ENCODE measurements around the gene DLX4. TPM values are rescaled to one million over a fixed set of nuclear protein-coding genes. Genes with fewer than 3 reads are reported as not detected.

The DLX4 gene
- total and polyA plus RNA-seq, 8 donors, result 0.76 to 2.6 (median 1.5) TPM

DNA sequence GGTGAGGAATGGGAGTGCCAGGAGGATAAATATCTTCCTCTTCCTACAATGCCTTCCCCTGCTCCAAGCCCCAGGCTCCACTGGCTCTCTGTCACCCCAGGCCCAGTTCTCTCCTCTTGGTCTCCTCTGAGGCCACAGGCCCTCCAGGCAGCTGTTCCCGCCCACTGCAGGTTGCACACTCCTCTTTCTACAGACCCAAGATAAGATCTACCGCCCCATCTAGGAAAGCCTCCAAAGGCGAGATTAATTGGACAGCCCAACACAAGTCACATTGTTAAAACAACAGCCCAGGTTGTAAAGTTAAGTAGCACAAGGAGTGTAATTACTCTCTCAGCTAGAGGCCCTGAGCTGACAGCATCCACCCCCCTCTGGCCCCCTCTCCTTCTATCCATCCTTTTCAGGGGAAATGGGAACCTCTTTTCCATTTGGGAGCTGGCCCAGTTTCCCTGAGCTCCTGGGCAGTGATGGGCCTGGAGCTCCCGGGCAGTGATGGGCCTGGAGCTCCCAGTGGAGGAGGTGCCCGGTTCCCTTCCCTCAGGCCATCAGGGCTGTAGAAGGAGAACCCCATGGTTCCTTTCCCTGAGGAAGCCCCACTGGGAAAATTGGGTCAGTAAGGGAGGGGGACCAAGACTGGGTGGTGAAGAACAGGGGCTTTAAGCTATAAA is 7.3 kb downstream of the DLX4 start:
- TF ChIP-seq, protein P1, sequence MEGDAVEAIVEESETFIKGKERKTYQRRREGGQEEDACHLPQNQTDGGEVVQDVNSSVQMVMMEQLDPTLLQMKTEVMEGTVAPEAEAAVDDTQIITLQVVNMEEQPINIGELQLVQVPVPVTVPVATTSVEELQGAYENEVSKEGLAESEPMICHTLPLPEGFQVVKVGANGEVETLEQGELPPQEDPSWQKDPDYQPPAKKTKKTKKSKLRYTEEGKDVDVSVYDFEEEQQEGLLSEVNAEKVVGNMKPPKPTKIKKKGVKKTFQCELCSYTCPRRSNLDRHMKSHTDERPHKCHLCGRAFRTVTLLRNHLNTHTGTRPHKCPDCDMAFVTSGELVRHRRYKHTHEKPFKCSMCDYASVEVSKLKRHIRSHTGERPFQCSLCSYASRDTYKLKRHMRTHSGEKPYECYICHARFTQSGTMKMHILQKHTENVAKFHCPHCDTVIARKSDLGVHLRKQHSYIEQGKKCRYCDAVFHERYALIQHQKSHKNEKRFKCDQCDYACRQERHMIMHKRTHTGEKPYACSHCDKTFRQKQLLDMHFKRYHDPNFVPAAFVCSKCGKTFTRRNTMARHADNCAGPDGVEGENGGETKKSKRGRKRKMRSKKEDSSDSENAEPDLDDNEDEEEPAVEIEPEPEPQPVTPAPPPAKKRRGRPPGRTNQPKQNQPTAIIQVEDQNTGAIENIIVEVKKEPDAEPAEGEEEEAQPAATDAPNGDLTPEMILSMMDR (IDR thresholded peaks at IDR 0.05), result no peak
- Histone ChIP-seq H3K9me3 (no peaks in the 10 kb centered on the region), H3K4me1 (peaks cover 12 to 13% of the 10 kb centered on the region in 2 donors), H3K27me3 (peaks cover 29 to 99% of the 10 kb centered on the region in 2 donors), H3K4me3 (no peak overlapping the region), H3K36me3 (no peaks in the 10 kb centered on the region), H3K27ac (no peak overlapping the region)
- no peak for ATAC-seq
- intact Hi-C loops (cut with DNase I), result no loop called here
- DNase-seq, result no peak

DNA sequence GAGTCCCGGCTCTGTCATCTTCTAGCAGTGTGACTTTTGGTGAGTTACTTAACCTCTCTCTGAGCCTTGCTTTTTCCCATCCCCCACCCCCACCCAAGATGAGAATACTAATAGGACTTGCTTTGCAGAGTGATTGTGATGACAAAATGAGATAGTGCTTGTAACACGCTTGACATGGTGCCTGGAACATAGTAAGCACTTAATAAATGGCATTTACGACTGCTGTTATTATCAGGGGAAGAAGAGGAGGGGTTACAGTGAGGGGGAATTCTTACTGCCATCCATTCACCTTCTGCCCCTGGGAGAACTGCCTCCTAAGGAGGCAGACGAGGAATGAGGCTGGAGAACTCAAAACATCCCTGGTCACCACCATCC is 7.8 kb downstream of the DLX4 start:
- Histone ChIP-seq H3K9me3 (no peaks in the 10 kb centered on the region), H3K27me3 (peaks cover 24 to 99% of the 10 kb centered on the region in 2 donors), H3K36me3 (no peaks in the 10 kb centered on the region), H3K4me1 (peaks cover 8 to 9% of the 10 kb centered on the region in 2 donors), H3K4me3 (no peak overlapping the region), H3K27ac (no peak overlapping the region)
- TF ChIP-seq, protein P1 (IDR thresholded peaks at IDR 0.05), result no peak
- ATAC-seq (no peak), DNase-seq (no peak)
- intact Hi-C loops (cut with DNase I), result no loop called here

DNA sequence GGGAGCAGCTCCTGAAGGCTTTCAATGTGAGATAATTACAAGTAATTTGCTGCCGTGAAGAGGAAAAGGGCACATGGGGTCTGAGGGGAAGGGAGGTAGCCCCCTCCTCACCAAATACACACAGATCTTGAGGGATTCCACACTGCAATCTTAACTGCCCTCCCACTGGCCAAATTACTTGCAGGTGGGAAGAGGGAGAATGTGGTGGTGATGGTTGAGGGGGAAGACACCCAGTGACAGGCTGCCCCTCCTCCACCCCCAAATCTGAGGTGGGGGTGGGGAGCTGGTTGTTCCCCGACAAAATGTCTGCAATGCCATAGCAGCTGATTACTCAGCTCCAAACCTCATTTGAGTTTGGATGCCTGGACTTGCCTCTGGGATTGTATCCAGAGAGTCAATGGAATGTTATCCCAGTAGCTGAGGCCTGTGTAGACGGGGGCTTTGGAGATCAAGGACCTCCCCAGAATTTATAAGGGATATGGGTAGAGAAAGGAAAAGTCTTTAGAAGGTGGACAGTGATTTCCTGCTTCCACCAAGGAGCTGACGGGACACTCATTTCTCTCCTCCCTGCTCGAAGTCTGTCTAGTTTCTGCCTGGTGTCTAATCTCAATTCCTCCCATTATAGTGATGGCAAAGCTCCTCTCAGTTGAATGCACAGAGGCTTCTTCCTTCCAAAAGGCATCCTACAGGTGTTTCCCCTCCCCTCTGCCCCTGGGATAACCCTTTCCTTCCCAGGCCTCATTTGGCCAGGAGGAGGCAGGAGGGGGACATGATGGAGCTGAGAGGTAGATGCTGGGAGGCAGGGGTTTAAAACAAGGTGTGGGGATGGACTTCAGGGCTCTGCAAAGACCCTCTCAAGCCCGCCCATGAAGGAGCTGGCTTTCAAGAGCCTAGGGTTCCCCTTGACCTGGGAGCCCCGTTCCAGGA is 8.7 kb downstream of the DLX4 start:
- intact Hi-C loops (cut with DNase I), result no loop called here
- Histone ChIP-seq H3K36me3 (no peaks in the 10 kb centered on the region), H3K27me3 (peaks cover 14 to 97% of the 10 kb centered on the region in 2 donors), H3K9me3 (no peaks in the 10 kb centered on the region), H3K4me1 (no peaks in the 10 kb centered on the region), H3K4me3 (no peak overlapping the region), H3K27ac (no peak overlapping the region)
- TF ChIP-seq, protein P1 (IDR thresholded peaks at IDR 0.05), result no peak
- DNase-seq (no peak), ATAC-seq (no peak)

DNA sequence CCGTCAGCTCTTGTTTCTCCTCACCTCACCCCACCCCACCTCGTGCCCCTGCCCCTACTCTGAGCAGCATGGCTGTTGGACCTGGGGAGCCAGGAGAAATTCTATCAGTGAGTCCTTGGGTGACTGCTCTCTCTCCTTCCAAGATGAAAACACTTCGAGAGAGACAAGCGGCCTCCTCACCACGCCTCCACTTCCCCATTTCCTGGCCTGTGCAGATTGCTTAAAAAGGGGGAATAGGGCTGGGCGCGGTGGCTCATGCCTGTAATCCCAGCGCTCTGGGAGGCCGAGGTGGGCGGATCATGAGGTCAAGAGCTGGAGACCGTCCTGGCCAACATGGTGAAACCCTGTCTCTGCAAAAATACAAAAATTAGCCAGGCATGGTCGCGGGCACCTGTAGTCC is 9.5 kb downstream of the DLX4 start:
- Histone ChIP-seq H3K4me3 (no peak overlapping the region), H3K4me1 (no peaks in the 10 kb centered on the region), H3K36me3 (no peaks in the 10 kb centered on the region), H3K27me3 (peaks cover 7 to 97% of the 10 kb centered on the region in 2 donors), H3K9me3 (no peaks in the 10 kb centered on the region), H3K27ac (no peak overlapping the region)
- TF ChIP-seq, protein P1 (IDR thresholded peaks at IDR 0.05), result no peak
- intact Hi-C loops (cut with DNase I), result no loop called here
- peak; percentile 49 for ATAC-seq
- DNase-seq, result peak in 1 of 4 donors; percentile 64

All from left lung (tissue), 10 donors.